Hair follicular keratinocyte (primary cell): ENCODE results near the gene HAND2. TPM values are rescaled to one million over a fixed set of nuclear protein-coding genes. Genes with fewer than 3 reads are reported as not detected.

Experiments used
- total RNA-seq: library from RNA; depleted of rRNA; stranded (reverse); fragments of >200 nt; gene quantifications from 2 replicates; pipeline ENCODE4 v1.2.3, GENCODE V29; 2015

Gene HAND2
- not detected in 2 replicates for total RNA-seq

DNA sequence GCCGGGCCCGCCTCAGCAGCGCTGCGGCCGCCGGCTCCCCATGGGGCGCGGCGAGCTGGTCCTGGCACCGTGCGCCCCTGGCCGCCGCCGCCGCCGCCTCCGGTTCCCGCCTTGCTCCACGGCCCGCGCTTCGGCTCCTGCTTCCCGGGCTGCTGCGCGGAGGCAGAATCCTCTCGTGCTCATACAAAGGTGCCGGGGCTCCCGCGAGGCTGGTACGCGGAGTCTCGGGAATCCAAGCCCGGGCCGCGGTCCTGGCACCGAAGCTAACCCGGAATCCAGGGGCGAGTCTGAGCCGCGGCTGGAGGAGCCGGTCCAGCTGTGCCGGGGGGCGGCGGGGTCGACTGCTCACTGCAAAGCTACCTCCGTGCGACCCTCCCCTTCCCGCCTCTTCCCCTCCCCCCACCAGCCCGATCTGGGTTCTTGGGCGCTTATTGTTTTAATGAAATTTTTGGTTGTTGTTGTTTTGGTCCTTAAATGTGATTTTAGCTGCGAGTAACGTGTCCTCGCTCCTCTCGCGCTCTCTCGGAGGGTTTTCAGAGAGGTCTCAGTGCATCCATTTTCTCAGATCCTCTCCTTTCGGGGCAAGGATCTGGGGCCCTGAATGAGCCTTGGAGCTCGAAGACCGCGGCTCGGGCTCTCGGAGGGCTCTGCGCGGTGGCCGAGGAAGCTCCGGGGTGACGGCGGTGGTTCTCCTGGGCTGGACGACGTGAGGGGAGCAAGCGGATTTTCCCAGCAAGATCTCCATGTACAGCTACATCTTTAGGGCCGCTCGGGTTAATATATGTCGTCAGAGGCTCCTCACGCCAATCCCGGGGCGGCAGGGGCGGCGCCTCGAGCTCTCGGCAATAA lies at the start of gene HAND2:
HAND2 (minus strand) TSS at position 753 of the 849 bp plus-strand sequence. CDS start 940 bp downstream, outside the sequence.

Other genes starting within 250 kb of the HAND2 start
- gene HMGB2, start 195.9 kb downstream of the HAND2 start, total RNA-seq = 59.8 and 131 TPM in 2 replicates
- 10.1 and 25.1 TPM in 2 replicates for gene SAP30, start 159.3 kb downstream of the HAND2 start, total RNA-seq
- gene SCRG1, start 131.1 kb downstream of the HAND2 start, total RNA-seq = not detected in 2 replicates